Retinal pigment epithelial cell (primary cell): ENCODE data around the gene DSTYK.

ENCODE experiments used
- DNase-seq: peaks from one replicate; pipeline ENCODE4 v3.0.0-alpha.2; 2010; ENCODE audit warnings: low read depth
- H3K4me3 ChIP-seq: 2 replicates; pipeline ENCODE4 v1.5.1; 2011; ENCODE audit warnings: mild to moderate bottlenecking, low read length, control low read depth, moderate library complexity
- CTCF ChIP-seq: conservative IDR thresholded peaks from 2 replicates; pipeline ENCODE4 v1.5.1; 2011; ENCODE audit warnings: low read depth, low read length, control low read depth, inconsistent platforms

Gene DSTYK

GRCh38 chr1:205232945-205233397, 21.5 kb upstream of the DSTYK start:
- H3K4me3 ChIP-seq = no peak overlapping the region
- no peak for DNase-seq
- no peak for TF ChIP-seq CTCF

- no peak for TF ChIP-seq CTCF
- H3K4me3 ChIP-seq = no peak overlapping the region
- DNase-seq = no peak
These were observed 20.8 kb upstream of the DSTYK start for GRCh38 chr1:205232127-205232820.

- TF ChIP-seq CTCF = no peak
- DNase-seq = no peak
These were observed 19.5 kb upstream of the DSTYK start for GRCh38 chr1:205230982-205231381.

GRCh38 chr1:205229916-205230700, 18.6 kb upstream of the DSTYK start:
- no peak overlapping the region for H3K4me3 ChIP-seq
- TF ChIP-seq CTCF = no peak
- no peak for DNase-seq

More at GRCh38 chr1:205230982-205231381, 19.5 kb upstream of the DSTYK start:
- H3K4me3 ChIP-seq = no peak overlapping the region

GRCh38 chr1:205229399-205229871, 17.9 kb upstream of the DSTYK start:
- peak overlapping the region; percentile 71 for H3K4me3 ChIP-seq
- peak; percentile 31 for DNase-seq
- peak; percentile 30 for TF ChIP-seq CTCF

- no peak for TF ChIP-seq CTCF
- no peak for DNase-seq
- peak overlapping the region; percentile 71 for H3K4me3 ChIP-seq
These were observed 16.6 kb upstream of the DSTYK start for GRCh38 chr1:205228093-205228521.
